Activated CD8-positive, alpha-beta memory T cell treated with anti-CD3 and anti-CD28 coated beads for 4 hours (primary cell): ENCODE measurements around the gene SAMD4A.

ENCODE experiments used
- DNase-seq, 2 donors: peaks; one replicate each; pipeline ENCODE4 v3.0.0-alpha.2; 2020; ENCODE audit warnings: low read depth in 2 of 2

The SAMD4A gene

GRCh38 chr14:54703082-54703481 is 136.2 kb downstream of the SAMD4A start:
- no peak for DNase-seq

DNA sequence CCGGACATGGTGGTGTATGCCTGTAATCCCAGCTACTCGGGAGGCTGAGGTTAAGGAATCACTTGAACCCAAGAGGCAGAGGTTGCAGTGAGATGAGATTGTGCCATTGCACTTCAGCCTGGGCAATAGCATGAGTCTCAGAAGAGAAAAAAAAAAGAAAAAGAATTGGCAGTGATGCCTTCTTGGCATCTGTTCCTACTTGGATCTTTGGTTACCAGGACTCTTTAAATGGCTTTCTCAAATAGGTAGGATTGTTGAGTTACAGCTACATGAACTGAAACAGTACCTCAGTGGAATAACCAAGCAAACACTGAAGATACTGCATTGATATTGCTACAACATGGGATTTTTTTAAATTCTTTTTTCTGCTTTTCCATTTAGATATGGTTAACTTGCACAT is 136.8 kb downstream of the SAMD4A start:
- no peak for DNase-seq

GRCh38 chr14:54704768-54705167 is 137.8 kb downstream of the SAMD4A start:
- DNase-seq: no peak

- DNase-seq: no peak
Measured at GRCh38 chr14:54706769-54707168, 139.8 kb downstream of the SAMD4A start.

DNA sequence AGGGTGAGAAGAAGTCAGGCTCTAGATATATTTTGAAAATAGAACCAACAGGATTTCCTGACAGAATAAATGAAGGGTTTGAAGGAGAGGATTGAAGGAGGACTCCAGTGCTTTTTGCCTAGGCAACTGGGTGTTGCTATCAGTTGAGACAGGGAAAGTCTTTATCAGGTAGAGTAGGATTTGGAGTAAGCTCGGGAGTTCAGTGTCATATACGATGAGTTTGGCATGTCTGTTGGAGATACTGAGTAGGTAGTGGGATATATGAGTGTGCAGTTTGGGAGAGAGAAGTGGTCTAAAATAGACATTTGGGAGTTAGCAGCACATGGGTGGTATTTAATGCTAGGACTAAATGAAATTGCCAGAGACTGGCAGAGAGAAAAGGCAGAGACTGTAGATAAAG is 141.2 kb downstream of the SAMD4A start:
- DNase-seq: no peak

GRCh38 chr14:54708982-54709381 is 142.1 kb downstream of the SAMD4A start:
- DNase-seq: no peak

- no peak for DNase-seq
Measured at GRCh38 chr14:54709444-54709843, 142.5 kb downstream of the SAMD4A start.

- no peak for DNase-seq
Measured at GRCh38 chr14:54709867-54710266, 142.9 kb downstream of the SAMD4A start.

- DNase-seq: no peak
Measured at GRCh38 chr14:54711312-54711711, 144.4 kb downstream of the SAMD4A start.

DNA sequence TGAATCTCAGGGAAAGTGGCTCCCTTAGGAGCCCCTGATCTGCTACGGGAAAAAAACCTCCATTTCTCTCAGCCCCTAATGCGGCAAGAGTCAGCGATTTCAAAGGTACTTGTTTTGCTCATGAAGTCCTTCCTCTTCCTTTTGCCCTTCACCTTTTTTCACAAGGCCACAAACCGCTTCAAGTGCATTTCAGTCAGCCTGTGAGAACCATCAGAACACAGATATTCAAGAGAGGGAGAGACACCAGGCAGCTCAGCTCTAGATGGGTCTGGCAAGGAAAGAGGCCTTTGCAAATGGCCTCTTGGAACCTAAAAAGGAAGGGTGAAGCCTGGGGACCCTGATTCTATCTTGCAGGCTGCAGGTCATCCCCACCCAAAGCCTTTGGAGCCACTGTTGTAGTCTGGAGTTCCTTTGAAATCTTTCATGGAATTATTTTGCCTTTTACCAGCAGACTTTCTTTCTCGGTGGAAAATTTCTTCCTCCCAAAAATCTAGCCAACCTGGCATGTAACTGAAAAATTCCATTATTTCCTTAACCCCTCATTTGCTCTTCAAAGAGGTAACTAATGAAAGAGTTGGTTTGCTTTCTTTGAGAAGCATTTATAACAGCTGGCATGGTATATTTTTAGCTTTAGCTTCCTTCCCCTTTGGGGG is 145.0 kb downstream of the SAMD4A start:
- DNase-seq: no peak

- DNase-seq: no peak
Measured at GRCh38 chr14:54712465-54713200, 145.7 kb downstream of the SAMD4A start.

- DNase-seq: no peak
Measured at GRCh38 chr14:54713379-54713778, 146.5 kb downstream of the SAMD4A start.

DNA sequence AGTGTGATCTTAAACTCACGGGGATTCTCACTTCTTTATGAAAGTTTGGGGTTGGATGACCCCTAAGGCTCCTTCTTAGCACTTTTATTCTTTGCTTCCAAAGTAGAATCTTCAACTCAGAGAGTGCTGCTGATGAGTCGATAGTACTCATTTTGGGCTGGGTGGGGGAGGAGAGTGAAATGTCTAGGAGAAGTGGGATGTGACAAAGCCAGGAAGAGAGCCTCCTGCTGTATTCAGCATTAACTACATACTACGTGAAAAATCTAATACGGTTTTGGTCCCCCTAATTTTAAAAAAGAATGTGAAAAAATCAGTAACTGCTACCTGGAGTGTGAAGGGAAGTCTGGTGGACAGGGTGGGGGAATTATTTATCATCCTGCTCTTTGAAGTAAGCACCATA is 148.3 kb downstream of the SAMD4A start:
- DNase-seq: no peak

DNA sequence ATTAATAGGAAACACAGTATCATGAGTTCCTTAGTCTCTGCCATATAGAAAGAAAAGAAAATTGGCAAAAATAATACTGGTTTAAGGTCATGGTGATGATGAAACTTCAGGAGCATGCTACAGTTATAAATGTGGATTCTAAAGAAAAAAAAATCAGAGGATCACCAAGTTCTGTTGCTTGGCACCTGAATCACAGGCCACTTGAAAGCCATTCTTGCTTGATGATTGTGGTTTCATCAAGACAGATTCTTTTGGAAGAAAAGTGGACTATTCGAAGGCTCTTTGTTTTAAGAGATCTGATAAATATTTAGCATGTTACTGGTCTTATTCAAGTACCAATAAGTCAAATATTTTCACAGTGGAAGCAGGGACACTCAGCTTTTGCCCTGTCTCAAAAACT is 148.9 kb downstream of the SAMD4A start:
- DNase-seq: no peak

DNA sequence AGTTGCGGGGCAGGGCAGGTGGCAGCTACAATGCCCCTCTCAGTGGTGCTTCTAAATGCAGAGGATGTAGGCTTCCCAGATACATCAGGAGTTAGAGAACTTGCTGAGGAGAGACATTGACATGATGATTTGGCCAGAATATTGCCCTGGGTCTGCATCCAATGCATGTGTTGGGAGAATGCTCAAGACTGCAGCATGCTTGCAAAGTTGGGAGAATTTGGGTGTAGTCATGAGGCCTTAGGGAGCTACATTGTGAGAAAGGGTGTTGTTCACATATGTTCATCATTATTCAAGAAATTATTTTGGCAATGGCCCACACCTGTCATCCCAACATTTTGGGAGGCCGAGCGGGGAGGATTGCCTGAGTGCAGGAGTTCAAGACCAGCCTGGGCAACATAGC is 149.9 kb downstream of the SAMD4A start:
- DNase-seq: no peak

GRCh38 chr14:54718046-54718445 is 151.1 kb downstream of the SAMD4A start:
- DNase-seq: no peak

GRCh38 chr14:54719406-54719805 is 152.5 kb downstream of the SAMD4A start:
- DNase-seq: no peak

GRCh38 chr14:54722791-54723432 is 156.0 kb downstream of the SAMD4A start:
- DNase-seq: no peak

GRCh38 chr14:54724123-54724522 is 157.2 kb downstream of the SAMD4A start:
- DNase-seq: no peak

DNA sequence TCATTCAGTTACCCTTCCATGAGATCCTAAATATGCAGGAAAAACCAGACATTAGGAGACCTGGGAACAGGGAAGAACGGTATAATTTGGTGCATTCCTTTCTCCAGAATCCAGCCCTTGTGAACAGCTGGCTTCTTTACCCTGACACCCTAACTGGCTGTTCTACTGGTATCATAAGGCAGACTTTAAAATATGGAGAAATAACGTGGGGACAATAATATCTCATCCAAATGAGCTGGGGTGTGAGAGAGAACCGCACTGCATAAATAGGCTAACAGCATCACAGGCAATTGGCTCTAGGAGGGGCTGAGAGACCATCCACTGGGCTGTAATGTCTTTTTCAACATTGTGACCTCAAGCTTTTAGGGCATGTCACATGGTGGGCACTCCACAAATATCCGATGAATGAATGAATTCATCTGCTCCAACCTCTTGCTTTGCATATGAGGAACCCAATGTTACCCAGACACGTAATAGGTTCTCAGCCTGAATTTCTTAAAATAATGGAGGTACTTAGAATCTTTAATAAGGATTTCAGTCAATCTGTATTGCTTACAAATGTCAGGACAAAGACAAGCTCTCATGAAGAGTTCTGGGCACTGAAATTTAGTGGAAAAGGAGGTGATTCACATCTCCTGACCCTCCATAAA is 157.9 kb downstream of the SAMD4A start:
- DNase-seq: no peak

DNA sequence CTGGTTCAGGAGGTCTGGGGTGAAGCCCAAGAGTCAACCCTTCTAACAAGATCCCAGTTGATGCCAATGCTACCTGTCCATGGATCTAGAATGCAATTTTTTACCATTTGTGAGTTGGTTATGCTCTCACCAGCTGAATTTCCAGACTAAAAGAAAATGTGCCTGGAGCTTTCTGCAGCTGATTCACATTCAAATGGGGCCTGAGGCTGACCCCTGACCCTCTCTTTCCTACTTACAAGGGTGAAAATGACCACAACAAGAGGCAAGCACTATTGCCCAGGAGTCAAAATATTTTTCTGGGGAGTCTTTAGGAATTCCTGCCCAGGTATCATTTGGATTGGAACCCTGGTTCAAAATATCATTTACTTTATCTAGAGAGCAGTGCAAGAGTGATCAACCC is 159.1 kb downstream of the SAMD4A start:
- DNase-seq: no peak

- DNase-seq: no peak
Measured at GRCh38 chr14:54727929-54728328, 161.0 kb downstream of the SAMD4A start.
